ENCODE results near the gene SLC19A1.
"Not testable (repeated sequence)": the region's sequence is repeated elsewhere in the genome, so short reads cannot be mapped to it uniquely, and the experiment has no call there.

The SLC19A1 gene

DNA sequence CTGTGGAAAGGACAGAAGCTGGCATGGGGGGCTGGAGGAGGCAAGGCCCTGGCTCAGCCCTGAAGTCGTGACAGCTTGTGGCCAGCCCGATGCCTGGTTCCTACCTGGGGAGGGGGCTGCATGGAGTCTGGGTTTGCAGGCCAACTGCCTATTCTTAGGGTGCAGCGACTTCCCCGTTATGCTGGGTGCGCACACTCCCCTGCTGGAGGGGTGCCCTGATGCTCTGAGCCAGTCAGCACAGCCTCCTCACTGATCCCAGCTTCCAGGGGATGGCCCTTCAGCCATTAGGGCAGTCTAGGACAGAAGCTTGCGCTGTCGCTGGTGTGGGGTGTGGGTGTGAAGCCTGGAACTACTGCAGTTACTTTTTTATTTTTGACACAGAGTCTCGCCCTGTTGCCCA is 30.0 kb upstream of the SLC19A1 start:
- no peaks in the 10 kb centered on the region; the same call in 1 of the 2 replicates for H3K27me3 ChIP-seq (replicated peaks; ENCODE audit: control insufficient read depth, insufficient read depth, low read length)
- TF ChIP-seq, protein P1, sequence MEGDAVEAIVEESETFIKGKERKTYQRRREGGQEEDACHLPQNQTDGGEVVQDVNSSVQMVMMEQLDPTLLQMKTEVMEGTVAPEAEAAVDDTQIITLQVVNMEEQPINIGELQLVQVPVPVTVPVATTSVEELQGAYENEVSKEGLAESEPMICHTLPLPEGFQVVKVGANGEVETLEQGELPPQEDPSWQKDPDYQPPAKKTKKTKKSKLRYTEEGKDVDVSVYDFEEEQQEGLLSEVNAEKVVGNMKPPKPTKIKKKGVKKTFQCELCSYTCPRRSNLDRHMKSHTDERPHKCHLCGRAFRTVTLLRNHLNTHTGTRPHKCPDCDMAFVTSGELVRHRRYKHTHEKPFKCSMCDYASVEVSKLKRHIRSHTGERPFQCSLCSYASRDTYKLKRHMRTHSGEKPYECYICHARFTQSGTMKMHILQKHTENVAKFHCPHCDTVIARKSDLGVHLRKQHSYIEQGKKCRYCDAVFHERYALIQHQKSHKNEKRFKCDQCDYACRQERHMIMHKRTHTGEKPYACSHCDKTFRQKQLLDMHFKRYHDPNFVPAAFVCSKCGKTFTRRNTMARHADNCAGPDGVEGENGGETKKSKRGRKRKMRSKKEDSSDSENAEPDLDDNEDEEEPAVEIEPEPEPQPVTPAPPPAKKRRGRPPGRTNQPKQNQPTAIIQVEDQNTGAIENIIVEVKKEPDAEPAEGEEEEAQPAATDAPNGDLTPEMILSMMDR (IDR thresholded peaks at IDR 0.05; ENCODE audit: insufficient read depth, low read length, poor library complexity, severe bottlenecking): no peak
- no peak for DNase-seq (ENCODE audit: extremely low read depth, insufficient read length)
- H3K4me3 ChIP-seq (replicated peaks; ENCODE audit: low read depth, low read length): no peak overlapping the region
- no peaks in the 10 kb centered on the region for H3K36me3 ChIP-seq (ENCODE audit: control insufficient read depth, insufficient read depth, low read length)

DNA sequence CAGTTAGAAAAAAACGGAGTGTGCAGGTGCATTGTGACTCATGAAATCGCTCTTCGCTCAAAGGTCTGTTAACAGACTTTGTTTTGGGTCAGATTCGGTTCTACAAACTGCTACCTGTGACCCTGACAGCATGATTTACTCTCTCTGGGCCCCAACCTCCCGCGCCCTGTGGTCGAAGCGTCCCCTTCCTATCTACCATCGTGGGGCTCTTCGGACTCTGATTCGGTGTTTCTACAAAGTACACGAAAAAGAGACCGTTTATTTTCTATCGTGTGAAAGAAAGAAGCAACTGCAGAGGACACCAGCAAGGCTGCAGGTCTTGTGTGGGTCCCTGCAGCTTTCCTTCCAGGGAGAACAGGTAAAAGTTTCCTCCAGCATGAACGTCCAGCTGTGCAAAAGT is 29.4 kb upstream of the SLC19A1 start:
- H3K36me3 ChIP-seq (ENCODE audit: control insufficient read depth, insufficient read depth, low read length): no peaks in the 10 kb centered on the region
- no peak overlapping the region for H3K4me3 ChIP-seq (replicated peaks; ENCODE audit: low read depth, low read length)
- TF ChIP-seq, protein P1 (IDR thresholded peaks at IDR 0.05; ENCODE audit: insufficient read depth, low read length, poor library complexity, severe bottlenecking): no peak
- no peaks in the 10 kb centered on the region for H3K27me3 ChIP-seq (replicated peaks; ENCODE audit: control insufficient read depth, insufficient read depth, low read length)
- DNase-seq (ENCODE audit: extremely low read depth, insufficient read length): no peak

DNA sequence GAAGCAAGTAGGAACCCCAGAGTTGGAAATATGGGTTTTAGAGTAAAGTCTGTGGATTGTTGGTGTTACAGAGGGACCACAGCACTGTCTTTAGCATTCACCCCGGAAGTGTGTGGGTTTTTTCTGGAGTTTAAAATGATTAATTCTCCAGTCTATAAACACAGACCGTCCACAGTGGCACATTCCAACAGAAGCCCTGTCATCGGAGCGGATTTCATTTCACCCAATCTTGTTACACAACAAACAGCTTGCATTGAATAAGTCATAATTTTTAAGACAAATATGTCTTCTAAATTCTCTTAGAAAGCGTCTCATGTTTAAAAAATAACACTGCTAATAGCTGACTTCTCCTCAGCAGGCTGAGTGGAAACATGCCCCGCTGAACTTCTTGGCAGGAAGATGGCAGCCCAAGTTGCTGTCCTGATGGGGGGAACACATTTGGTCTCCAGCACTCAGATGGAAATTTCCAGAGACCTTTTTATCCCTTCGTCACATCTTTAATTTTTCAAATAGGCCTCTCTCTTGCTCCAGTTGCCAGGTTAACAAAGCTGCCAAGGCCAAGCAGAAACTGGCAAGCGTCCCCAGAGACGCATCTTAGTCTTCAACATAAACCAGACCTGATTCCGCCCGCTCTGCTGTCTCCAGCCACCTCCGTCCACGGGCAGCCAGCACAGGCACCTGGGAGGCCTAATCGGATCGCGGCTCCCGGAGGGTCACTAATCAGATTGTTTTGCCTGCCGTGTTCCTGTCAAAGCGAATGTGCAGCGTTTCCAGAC is 28.8 kb upstream of the SLC19A1 start:
- H3K27me3 ChIP-seq (replicated peaks; ENCODE audit: control insufficient read depth, insufficient read depth, low read length): no peaks in the 10 kb centered on the region
- no peaks in the 10 kb centered on the region for H3K36me3 ChIP-seq (ENCODE audit: control insufficient read depth, insufficient read depth, low read length)
- DNase-seq (ENCODE audit: extremely low read depth, insufficient read length): no peak
- TF ChIP-seq, protein P1 (IDR thresholded peaks at IDR 0.05; ENCODE audit: insufficient read depth, low read length, poor library complexity, severe bottlenecking): no peak
- H3K4me3 ChIP-seq (replicated peaks; ENCODE audit: low read depth, low read length): no peak overlapping the region

DNA sequence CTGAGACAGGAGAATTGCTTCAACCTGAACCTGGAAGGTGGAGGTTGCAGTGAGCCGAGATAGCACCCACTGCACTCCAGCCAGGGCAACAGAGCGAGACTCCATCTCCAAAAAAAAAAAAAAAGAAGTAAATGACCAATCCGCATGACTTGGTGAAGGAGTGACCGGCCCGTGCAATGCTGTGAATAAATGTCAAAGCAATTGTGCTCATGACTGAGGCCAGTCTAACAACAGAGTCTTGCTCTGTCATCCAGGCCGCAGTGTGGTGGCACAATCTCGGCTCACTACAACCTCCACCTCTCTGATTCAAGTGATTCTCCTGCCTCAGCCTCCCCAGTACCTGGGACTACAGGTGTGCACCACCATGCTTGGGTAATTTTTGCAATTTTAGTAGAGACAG is 27.8 kb upstream of the SLC19A1 start:
- TF ChIP-seq, protein P1 (IDR thresholded peaks at IDR 0.05; ENCODE audit: insufficient read depth, low read length, poor library complexity, severe bottlenecking): no peak
- DNase-seq (ENCODE audit: extremely low read depth, insufficient read length): no peak
- Histone ChIP-seq H3K36me3 (ENCODE audit: control insufficient read depth, insufficient read depth, low read length) (no peaks in the 10 kb centered on the region), H3K4me3 (replicated peaks; ENCODE audit: low read depth, low read length) (no peak overlapping the region), H3K27me3 (replicated peaks; ENCODE audit: control insufficient read depth, insufficient read depth, low read length) (no peaks in the 10 kb centered on the region)

DNA sequence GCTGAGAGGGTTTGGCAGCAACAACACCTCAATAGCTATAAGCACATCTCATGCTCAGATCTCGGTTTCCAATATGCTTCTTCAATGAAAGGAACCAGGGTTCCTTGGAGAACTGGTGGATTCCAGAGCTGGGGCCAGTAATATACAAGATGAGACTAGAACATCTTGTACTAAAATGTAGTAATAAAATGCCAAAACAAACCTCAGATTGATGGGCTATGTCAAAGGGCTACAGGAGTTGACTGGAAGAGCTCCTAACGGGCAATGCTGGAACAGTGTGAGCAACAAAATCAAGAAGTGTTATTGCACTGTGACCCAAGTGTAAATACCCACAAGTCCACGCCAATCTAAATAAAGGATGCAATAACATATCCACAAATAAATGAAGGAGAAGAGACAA is 26.1 kb upstream of the SLC19A1 start:
- Histone ChIP-seq H3K4me3 (replicated peaks; ENCODE audit: low read depth, low read length) (no peak overlapping the region), H3K27me3 (replicated peaks; ENCODE audit: control insufficient read depth, insufficient read depth, low read length) (no peaks in the 10 kb centered on the region)
- TF ChIP-seq, protein P1 (IDR thresholded peaks at IDR 0.05; ENCODE audit: insufficient read depth, low read length, poor library complexity, severe bottlenecking): no peak

DNA sequence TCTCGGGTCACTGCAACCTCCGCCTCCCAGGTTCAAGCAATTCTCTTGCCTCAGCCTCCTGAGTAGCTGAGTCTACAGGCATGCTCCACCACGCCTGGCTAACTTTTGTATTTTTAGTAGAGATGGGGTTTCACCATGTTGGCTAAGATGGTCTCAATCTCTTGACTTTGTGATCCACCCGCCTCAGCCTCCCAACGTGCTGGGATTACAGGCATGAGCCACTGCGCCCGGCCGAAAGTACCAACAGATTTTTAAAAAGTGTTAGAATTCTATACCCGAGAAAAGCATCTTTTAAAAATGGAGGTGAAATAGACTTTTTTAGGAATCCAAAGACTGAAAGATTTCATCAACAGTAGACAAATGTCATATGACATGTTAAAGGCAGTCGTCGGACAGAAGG is 21.9 kb upstream of the SLC19A1 start:
- DNase-seq (ENCODE audit: extremely low read depth, insufficient read length); H3K36me3 ChIP-seq (ENCODE audit: control insufficient read depth, insufficient read depth, low read length); H3K27me3 ChIP-seq (replicated peaks; ENCODE audit: control insufficient read depth, insufficient read depth, low read length); H3K4me3 ChIP-seq (replicated peaks; ENCODE audit: low read depth, low read length): not testable (repeated sequence)

More for the DNA sequence above, 26.1 kb upstream of the SLC19A1 start:
- H3K36me3 ChIP-seq (ENCODE audit: control insufficient read depth, insufficient read depth, low read length): no peaks in the 10 kb centered on the region
- no peak for DNase-seq (ENCODE audit: extremely low read depth, insufficient read length)
